ENCODE data around the gene HACD2.

The HACD2 gene

GRCh38 chr3:123469323-123469995, 115.4 kb downstream of the HACD2 start:
- no peaks in the 10 kb centered on the region for H3K9me3 ChIP-seq (ENCODE audit: control insufficient read depth, insufficient read depth, low read length)
- H3K4me3 ChIP-seq (ENCODE audit: low read depth, low read length): no peak overlapping the region
- no peaks in the 10 kb centered on the region for H3K36me3 ChIP-seq (ENCODE audit: control insufficient read depth, insufficient read depth, low read length)
- H3K4me1 ChIP-seq (ENCODE audit: control insufficient read depth, insufficient read depth, low read length): no peaks in the 10 kb centered on the region
- no peak overlapping the region for H3K9ac ChIP-seq (ENCODE audit: low read depth, low read length)
- H3K27me3 ChIP-seq (ENCODE audit: control insufficient read depth, insufficient read depth, low read length): no peaks in the 10 kb centered on the region

- no peak overlapping the region for H3K4me3 ChIP-seq (ENCODE audit: low read depth, low read length)
- no peaks in the 10 kb centered on the region for H3K36me3 ChIP-seq (ENCODE audit: control insufficient read depth, insufficient read depth, low read length)
- no peaks in the 10 kb centered on the region for H3K4me1 ChIP-seq (ENCODE audit: control insufficient read depth, insufficient read depth, low read length)
- H3K9ac ChIP-seq (ENCODE audit: low read depth, low read length): no peak overlapping the region
- H3K27me3 ChIP-seq (ENCODE audit: control insufficient read depth, insufficient read depth, low read length): no peaks in the 10 kb centered on the region
- no peaks in the 10 kb centered on the region for H3K9me3 ChIP-seq (ENCODE audit: control insufficient read depth, insufficient read depth, low read length)
Measured at GRCh38 chr3:123467046-123467445, 117.8 kb downstream of the HACD2 start.

- Histone ChIP-seq H3K4me1 (ENCODE audit: control insufficient read depth, insufficient read depth, low read length) (no peaks in the 10 kb centered on the region), H3K36me3 (ENCODE audit: control insufficient read depth, insufficient read depth, low read length) (no peaks in the 10 kb centered on the region), H3K27me3 (ENCODE audit: control insufficient read depth, insufficient read depth, low read length) (no peaks in the 10 kb centered on the region), H3K9ac (ENCODE audit: low read depth, low read length) (no peak overlapping the region), H3K4me3 (ENCODE audit: low read depth, low read length) (no peak overlapping the region), H3K9me3 (ENCODE audit: control insufficient read depth, insufficient read depth, low read length) (no peaks in the 10 kb centered on the region)
Measured at GRCh38 chr3:123464211-123464610, 120.6 kb downstream of the HACD2 start.

- Histone ChIP-seq H3K9me3 (ENCODE audit: control insufficient read depth, insufficient read depth, low read length) (no peaks in the 10 kb centered on the region), H3K9ac (ENCODE audit: low read depth, low read length) (no peak overlapping the region), H3K27me3 (ENCODE audit: control insufficient read depth, insufficient read depth, low read length) (no peaks in the 10 kb centered on the region), H3K4me3 (ENCODE audit: low read depth, low read length) (no peak overlapping the region), H3K4me1 (ENCODE audit: control insufficient read depth, insufficient read depth, low read length) (peaks cover 8% of the 10 kb centered on the region), H3K36me3 (ENCODE audit: control insufficient read depth, insufficient read depth, low read length) (no peaks in the 10 kb centered on the region)
Measured at GRCh38 chr3:123459862-123460261, 125.0 kb downstream of the HACD2 start.

GRCh38 chr3:123458255-123458654, 126.6 kb downstream of the HACD2 start:
- H3K9ac ChIP-seq (ENCODE audit: low read depth, low read length): no peak overlapping the region
- no peak overlapping the region for H3K4me3 ChIP-seq (ENCODE audit: low read depth, low read length)
- H3K27me3 ChIP-seq (ENCODE audit: control insufficient read depth, insufficient read depth, low read length): peaks cover 3% of the 10 kb centered on the region
- no peaks in the 10 kb centered on the region for H3K36me3 ChIP-seq (ENCODE audit: control insufficient read depth, insufficient read depth, low read length)
- no peaks in the 10 kb centered on the region for H3K9me3 ChIP-seq (ENCODE audit: control insufficient read depth, insufficient read depth, low read length)
- H3K4me1 ChIP-seq (ENCODE audit: control insufficient read depth, insufficient read depth, low read length): peaks cover 9% of the 10 kb centered on the region

GRCh38 chr3:123457841-123458240, 127.0 kb downstream of the HACD2 start:
- H3K9ac ChIP-seq (ENCODE audit: low read depth, low read length): no peak overlapping the region
- peaks cover 9% of the 10 kb centered on the region for H3K4me1 ChIP-seq (ENCODE audit: control insufficient read depth, insufficient read depth, low read length)
- H3K9me3 ChIP-seq (ENCODE audit: control insufficient read depth, insufficient read depth, low read length): no peaks in the 10 kb centered on the region
- H3K36me3 ChIP-seq (ENCODE audit: control insufficient read depth, insufficient read depth, low read length): no peaks in the 10 kb centered on the region
- no peak overlapping the region for H3K4me3 ChIP-seq (ENCODE audit: low read depth, low read length)
- H3K27me3 ChIP-seq (ENCODE audit: control insufficient read depth, insufficient read depth, low read length): peaks cover 3% of the 10 kb centered on the region

- no peak overlapping the region for H3K9ac ChIP-seq (ENCODE audit: low read depth, low read length)
- H3K9me3 ChIP-seq (ENCODE audit: control insufficient read depth, insufficient read depth, low read length): no peaks in the 10 kb centered on the region
- no peaks in the 10 kb centered on the region for H3K36me3 ChIP-seq (ENCODE audit: control insufficient read depth, insufficient read depth, low read length)
- peaks cover 13% of the 10 kb centered on the region for H3K4me1 ChIP-seq (ENCODE audit: control insufficient read depth, insufficient read depth, low read length)
- peaks cover 18% of the 10 kb centered on the region for H3K27me3 ChIP-seq (ENCODE audit: control insufficient read depth, insufficient read depth, low read length)
- no peak overlapping the region for H3K4me3 ChIP-seq (ENCODE audit: low read depth, low read length)
Measured at GRCh38 chr3:123453675-123454074, 131.2 kb downstream of the HACD2 start.

GRCh38 chr3:123451186-123451585, 133.7 kb downstream of the HACD2 start:
- Histone ChIP-seq H3K4me1 (ENCODE audit: control insufficient read depth, insufficient read depth, low read length) (peaks cover 5% of the 10 kb centered on the region), H3K36me3 (ENCODE audit: control insufficient read depth, insufficient read depth, low read length) (no peaks in the 10 kb centered on the region), H3K4me3 (ENCODE audit: low read depth, low read length) (no peak overlapping the region), H3K9me3 (ENCODE audit: control insufficient read depth, insufficient read depth, low read length) (no peaks in the 10 kb centered on the region), H3K27me3 (ENCODE audit: control insufficient read depth, insufficient read depth, low read length) (peaks cover 38% of the 10 kb centered on the region), H3K9ac (ENCODE audit: low read depth, low read length) (no peak overlapping the region)

- H3K36me3 ChIP-seq (ENCODE audit: control insufficient read depth, insufficient read depth, low read length): no peaks in the 10 kb centered on the region
- peak overlapping the region; percentile 46 for H3K4me3 ChIP-seq (ENCODE audit: low read depth, low read length)
- H3K27me3 ChIP-seq (ENCODE audit: control insufficient read depth, insufficient read depth, low read length): peaks cover 42% of the 10 kb centered on the region
- H3K9me3 ChIP-seq (ENCODE audit: control insufficient read depth, insufficient read depth, low read length): no peaks in the 10 kb centered on the region
- H3K9ac ChIP-seq (ENCODE audit: low read depth, low read length): no peak overlapping the region
- H3K4me1 ChIP-seq (ENCODE audit: control insufficient read depth, insufficient read depth, low read length): peaks cover 5% of the 10 kb centered on the region
Measured at GRCh38 chr3:123449997-123450604, 134.8 kb downstream of the HACD2 start.

GRCh38 chr3:123449102-123449996, 135.5 kb downstream of the HACD2 start:
- Histone ChIP-seq H3K4me3 (ENCODE audit: low read depth, low read length) (peak overlapping the region; percentile 46), H3K9me3 (ENCODE audit: control insufficient read depth, insufficient read depth, low read length) (no peaks in the 10 kb centered on the region), H3K36me3 (ENCODE audit: control insufficient read depth, insufficient read depth, low read length) (no peaks in the 10 kb centered on the region), H3K4me1 (ENCODE audit: control insufficient read depth, insufficient read depth, low read length) (peaks cover 8% of the 10 kb centered on the region), H3K9ac (ENCODE audit: low read depth, low read length) (no peak overlapping the region), H3K27me3 (ENCODE audit: control insufficient read depth, insufficient read depth, low read length) (peaks cover 42% of the 10 kb centered on the region)

- H3K27me3 ChIP-seq (ENCODE audit: control insufficient read depth, insufficient read depth, low read length): peaks cover 42% of the 10 kb centered on the region
Measured at GRCh38 chr3:123448536-123449101, 136.2 kb downstream of the HACD2 start, which contains the start of gene ADCY5. Gene ADCY5, minus strand, starts transcription at chr3:123449090. Its CDS starts 545 bp downstream, at chr3:123448545.

More at GRCh38 chr3:123448536-123449101, 136.2 kb downstream of the HACD2 start, which contains the start of gene ADCY5:
- Histone ChIP-seq H3K9me3 (ENCODE audit: control insufficient read depth, insufficient read depth, low read length) (no peaks in the 10 kb centered on the region), H3K4me1 (ENCODE audit: control insufficient read depth, insufficient read depth, low read length) (peaks cover 8% of the 10 kb centered on the region), H3K9ac (ENCODE audit: low read depth, low read length) (no peak within 1 kb of the TSS), H3K36me3 (ENCODE audit: control insufficient read depth, insufficient read depth, low read length) (no peaks in the 10 kb centered on the region), H3K4me3 (ENCODE audit: low read depth, low read length) (peak within 1 kb of the TSS; percentile 56)
